Measurements from ENCODE around the gene GCNT2.

Gene GCNT2

GRCh38 chr6:10621213-10621612, 100.1 kb downstream of the GCNT2 start:
- no peak for TF ChIP-seq TEAD4 (IDR thresholded peaks at IDR 0.05)
- peak; percentile 26; the same call in 1 of the 2 replicates for TF ChIP-seq NFIC (IDR thresholded peaks at IDR 0.05)
- TF ChIP-seq, protein P1, sequence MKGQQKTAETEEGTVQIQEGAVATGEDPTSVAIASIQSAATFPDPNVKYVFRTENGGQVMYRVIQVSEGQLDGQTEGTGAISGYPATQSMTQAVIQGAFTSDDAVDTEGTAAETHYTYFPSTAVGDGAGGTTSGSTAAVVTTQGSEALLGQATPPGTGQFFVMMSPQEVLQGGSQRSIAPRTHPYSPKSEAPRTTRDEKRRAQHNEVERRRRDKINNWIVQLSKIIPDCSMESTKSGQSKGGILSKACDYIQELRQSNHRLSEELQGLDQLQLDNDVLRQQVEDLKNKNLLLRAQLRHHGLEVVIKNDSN (IDR thresholded peaks at IDR 0.05) = no peak
- TF ChIP-seq EGR1 (IDR thresholded peaks at IDR 0.05) = no peak
- no peak for TF ChIP-seq CEBPB (IDR thresholded peaks at IDR 0.05)

DNA sequence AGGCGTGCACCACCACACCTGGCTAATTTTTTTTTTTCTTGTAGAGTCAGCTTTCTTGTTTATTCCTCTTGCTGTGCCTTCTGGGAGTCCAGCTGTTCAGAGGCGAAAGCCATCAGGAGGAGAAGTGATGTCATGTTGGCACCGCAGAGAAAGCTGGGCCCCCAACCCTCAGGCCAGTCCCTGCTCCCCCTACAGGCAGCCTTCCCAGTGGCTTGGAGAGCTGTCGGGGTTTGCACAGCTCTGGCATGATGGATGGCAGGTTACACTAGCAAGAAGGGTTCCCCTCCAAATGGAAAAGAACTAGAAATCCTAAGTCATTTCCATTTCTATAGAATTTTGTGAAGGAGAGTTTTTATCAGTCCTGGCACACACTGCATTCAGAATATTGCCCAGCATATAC, 100.7 kb downstream of the GCNT2 start:
- TF ChIP-seq, protein P2, sequence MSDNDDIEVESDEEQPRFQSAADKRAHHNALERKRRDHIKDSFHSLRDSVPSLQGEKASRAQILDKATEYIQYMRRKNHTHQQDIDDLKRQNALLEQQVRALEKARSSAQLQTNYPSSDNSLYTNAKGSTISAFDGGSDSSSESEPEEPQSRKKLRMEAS (IDR thresholded peaks at IDR 0.05) = no peak
- no peak for TF ChIP-seq CREB1 (IDR thresholded peaks at IDR 0.05; ENCODE audit: low read depth)
- no peak for TF ChIP-seq EP300 (IDR thresholded peaks at IDR 0.05; ENCODE audit: borderline replicate concordance)
- TF ChIP-seq CEBPB (IDR thresholded peaks at IDR 0.05) = no peak
- no peak for TF ChIP-seq RAD21 (IDR thresholded peaks at IDR 0.05; ENCODE audit: low read depth)
- TF ChIP-seq YY1 (IDR thresholded peaks at IDR 0.05; ENCODE audit: low read depth) = no peak
- TF ChIP-seq, protein P1 (IDR thresholded peaks at IDR 0.05) = no peak
- no peak for TF ChIP-seq TAF1 (IDR thresholded peaks at IDR 0.05; ENCODE audit: low read depth)
- no peak for TF ChIP-seq TCF12 (IDR thresholded peaks at IDR 0.05; ENCODE audit: low read depth)
- TF ChIP-seq TEAD4 (IDR thresholded peaks at IDR 0.05) = no peak
- no peak for TF ChIP-seq REST (IDR thresholded peaks at IDR 0.05; ENCODE audit: low read depth)
- no peak for TF ChIP-seq NFIC (IDR thresholded peaks at IDR 0.05)
- no peak for TF ChIP-seq ZBTB7A (IDR thresholded peaks at IDR 0.05; ENCODE audit: low read depth)
- no peak for TF ChIP-seq FOXM1 (IDR thresholded peaks at IDR 0.05; ENCODE audit: borderline replicate concordance, low read depth)
- no peak for TF ChIP-seq EGR1 (IDR thresholded peaks at IDR 0.05)

- TF ChIP-seq TEAD4 (IDR thresholded peaks at IDR 0.05) = no peak
- no peak for TF ChIP-seq EP300 (IDR thresholded peaks at IDR 0.05; ENCODE audit: borderline replicate concordance)
- TF ChIP-seq YY1 (IDR thresholded peaks at IDR 0.05; ENCODE audit: low read depth) = no peak
Observed at GRCh38 chr6:10624836-10625235, 103.7 kb downstream of the GCNT2 start.

- TF ChIP-seq, protein P2 (IDR thresholded peaks at IDR 0.05) = no peak
- TF ChIP-seq TCF12 (IDR thresholded peaks at IDR 0.05; ENCODE audit: low read depth) = no peak
- TF ChIP-seq TEAD4 (IDR thresholded peaks at IDR 0.05) = no peak
- no peak for TF ChIP-seq REST (IDR thresholded peaks at IDR 0.05; ENCODE audit: low read depth)
- TF ChIP-seq FOXM1 (IDR thresholded peaks at IDR 0.05; ENCODE audit: borderline replicate concordance, low read depth) = no peak
- TF ChIP-seq RAD21 (IDR thresholded peaks at IDR 0.05; ENCODE audit: low read depth) = no peak
- no peak for TF ChIP-seq CEBPB (IDR thresholded peaks at IDR 0.05)
- TF ChIP-seq EGR1 (IDR thresholded peaks at IDR 0.05) = no peak
- TF ChIP-seq CREB1 (IDR thresholded peaks at IDR 0.05; ENCODE audit: low read depth) = no peak
- TF ChIP-seq, protein P1 (IDR thresholded peaks at IDR 0.05) = no peak
- no peak for TF ChIP-seq TAF1 (IDR thresholded peaks at IDR 0.05; ENCODE audit: low read depth)
- TF ChIP-seq YY1 (IDR thresholded peaks at IDR 0.05; ENCODE audit: low read depth) = no peak
- no peak for TF ChIP-seq EP300 (IDR thresholded peaks at IDR 0.05; ENCODE audit: borderline replicate concordance)
- TF ChIP-seq NFIC (IDR thresholded peaks at IDR 0.05) = no peak
- no peak for TF ChIP-seq ZBTB7A (IDR thresholded peaks at IDR 0.05; ENCODE audit: low read depth)
Observed at GRCh38 chr6:10626154-10626741, 105.1 kb downstream of the GCNT2 start.

- TF ChIP-seq TCF12 (IDR thresholded peaks at IDR 0.05; ENCODE audit: low read depth) (no peak), EP300 (IDR thresholded peaks at IDR 0.05; ENCODE audit: borderline replicate concordance) (no peak)
- TF ChIP-seq, protein P1 (IDR thresholded peaks at IDR 0.05) = no peak
Observed at GRCh38 chr6:10627800-10628199, 106.6 kb downstream of the GCNT2 start.
